Vagina (tissue), 2 donors: Measurements from ENCODE around the gene WDHD1.

Experiments
- CTCF ChIP-seq, 3 experiments: fragments of 450-650 bp in 2 of 3; fragments of 200-600 bp in 1 of 3; sonication (generic) in 1 of 3; IDR thresholded peaks; one replicate each; pipeline ENCODE4 v1.5.1; 2017 to 2019; ENCODE audit warnings: antibody characterized with exemption in 3 of 3, mild to moderate bottlenecking in 2 of 3, moderate library complexity in 2 of 3
- POLR2A ChIP-seq, 2 donors: fragments of 450-650 bp; IDR thresholded peaks; one replicate each; pipeline ENCODE4 v1.6.1; 2017; ENCODE audit warnings: antibody characterized with exemption in 2 of 2, mild to moderate bottlenecking in 2 of 2, moderate library complexity in 2 of 2
- POLR2AphosphoS5 ChIP-seq, 2 donors: sonication (generic); formaldehyde crosslinking; IDR thresholded peaks; one replicate each; pipeline ENCODE4 v1.9.0; 2017; ENCODE audit warnings: antibody characterized with exemption in 2 of 2, mild to moderate bottlenecking in 2 of 2, low read depth in 1 of 2; ENCODE audit not compliant: insufficient read depth in 1 of 2

DNA sequence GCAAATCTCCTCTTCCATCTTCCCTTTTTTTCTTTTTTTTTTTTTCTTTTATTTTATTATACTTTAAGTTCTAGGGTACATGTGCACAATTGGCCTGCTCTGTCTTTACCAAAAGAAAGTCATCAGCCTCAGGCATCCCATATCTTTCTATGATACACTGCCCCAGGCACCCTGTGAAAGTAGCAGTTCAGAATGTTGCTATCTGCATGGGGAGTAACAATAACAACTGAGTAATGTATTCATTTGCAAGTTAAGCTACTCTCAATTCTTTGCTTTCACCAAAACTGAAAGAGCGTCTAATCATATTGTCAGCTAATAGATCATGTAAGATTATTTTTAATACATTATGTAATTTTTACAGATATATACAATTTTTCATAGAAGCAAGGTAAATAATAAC is 110.8 kb downstream of the WDHD1 start:
- TF ChIP-seq CTCF (IDR thresholded peaks at IDR 0.05) (no peak), POLR2AphosphoS5 (IDR thresholded peaks at IDR 0.05; ENCODE audit: insufficient read depth in 1 of 2, low read depth in 1 of 2) (no peak), POLR2A (IDR thresholded peaks at IDR 0.05) (no peak)
